HG02981 (cell line): ENCODE data around the gene AP3D1.
"Not testable (repeated sequence)": the region's sequence is repeated elsewhere in the genome, so short reads cannot be mapped to it uniquely, and the experiment has no call there.

Experiments used
- ATAC-seq: cut with Tn5 transposase; IDR thresholded peaks from one replicate; pipeline ENCODE4 v1.9.1; 2021; ENCODE audit warnings: mild to moderate bottlenecking, moderate library complexity; ENCODE audit not compliant: unreplicated experiment

The AP3D1 gene

GRCh38 chr19:2151339-2152229 is at the start of gene AP3D1:
Gene AP3D1, minus strand, starts transcription at chr19:2151566. Its CDS starts 232 bp downstream, at chr19:2151334.
- peak; percentile 90 for ATAC-seq

GRCh38 chr19:2200624-2201294 is 49.4 kb upstream of the AP3D1 start:
- ATAC-seq: not testable (repeated sequence)

GRCh38 chr19:2199861-2200623 is 48.7 kb upstream of the AP3D1 start:
- ATAC-seq: no peak

- ATAC-seq: no peak
These were observed 47.8 kb upstream of the AP3D1 start for GRCh38 chr19:2199215-2199614.

- ATAC-seq: no peak
These were observed 47.0 kb upstream of the AP3D1 start for GRCh38 chr19:2198317-2198716.

- no peak for ATAC-seq
These were observed 45.9 kb upstream of the AP3D1 start for GRCh38 chr19:2197270-2197669.

- ATAC-seq: no peak
These were observed 44.5 kb upstream of the AP3D1 start for GRCh38 chr19:2195914-2196313.

- no peak for ATAC-seq
These were observed 44.0 kb upstream of the AP3D1 start for GRCh38 chr19:2195361-2195760.

- no peak for ATAC-seq
These were observed 43.2 kb upstream of the AP3D1 start for GRCh38 chr19:2194513-2195078.

- no peak for ATAC-seq
These were observed 42.4 kb upstream of the AP3D1 start for GRCh38 chr19:2193807-2194206.

- ATAC-seq: no peak
These were observed 41.5 kb upstream of the AP3D1 start for GRCh38 chr19:2192862-2193261.

- ATAC-seq: no peak
These were observed 40.3 kb upstream of the AP3D1 start for GRCh38 chr19:2191456-2192310.

GRCh38 chr19:2190848-2191455 is 39.6 kb upstream of the AP3D1 start:
- ATAC-seq: no peak

- no peak for ATAC-seq
These were observed 38.5 kb upstream of the AP3D1 start for GRCh38 chr19:2189880-2190279.

- ATAC-seq: no peak
These were observed 37.5 kb upstream of the AP3D1 start for GRCh38 chr19:2188708-2189385.

GRCh38 chr19:2187159-2187558 is 35.8 kb upstream of the AP3D1 start:
- ATAC-seq: no peak

- ATAC-seq: no peak
These were observed 34.9 kb upstream of the AP3D1 start for GRCh38 chr19:2186071-2186846.

- ATAC-seq: no peak
These were observed 34.3 kb upstream of the AP3D1 start for GRCh38 chr19:2185734-2186070.
